GM19099 (cell line): Measurements from ENCODE around the gene NARF.

Source experiments
- POLR2A ChIP-seq: IDR thresholded peaks from 3 replicates; pipeline ENCODE4 v1.6.1; 2011; ENCODE audit warnings: low read depth; ENCODE audit not compliant: insufficient read length; ENCODE audit errors: extremely low read depth

The NARF gene

GRCh38 chr17:82439829-82440365 lies 18.6 kb upstream of the NARF start:
- no peak for TF ChIP-seq POLR2A

- no peak for TF ChIP-seq POLR2A
These were observed 18.0 kb upstream of the NARF start for GRCh38 chr17:82440469-82440981.

GRCh38 chr17:82440991-82441627 lies 17.4 kb upstream of the NARF start:
- no peak for TF ChIP-seq POLR2A

- no peak for TF ChIP-seq POLR2A
These were observed 16.7 kb upstream of the NARF start for GRCh38 chr17:82441691-82442487.

GRCh38 chr17:82442643-82443464 lies 15.7 kb upstream of the NARF start:
- TF ChIP-seq POLR2A, result no peak

- no peak for TF ChIP-seq POLR2A
These were observed 14.9 kb upstream of the NARF start for GRCh38 chr17:82443465-82444283.

GRCh38 chr17:82444284-82444893 lies 14.2 kb upstream of the NARF start:
- TF ChIP-seq POLR2A, result no peak

- no peak for TF ChIP-seq POLR2A
These were observed 13.5 kb upstream of the NARF start for GRCh38 chr17:82444941-82445521.

GRCh38 chr17:82445542-82445941 lies 13.0 kb upstream of the NARF start:
- no peak for TF ChIP-seq POLR2A

- TF ChIP-seq POLR2A, result no peak
These were observed 12.4 kb upstream of the NARF start for GRCh38 chr17:82446124-82446523.

- TF ChIP-seq POLR2A, result no peak
These were observed 11.9 kb upstream of the NARF start for GRCh38 chr17:82446649-82447048.

- no peak for TF ChIP-seq POLR2A
These were observed 10.7 kb upstream of the NARF start for GRCh38 chr17:82447876-82448275.

GRCh38 chr17:82449131-82449882 lies 9.2 kb upstream of the NARF start:
- peak; percentile 90 for TF ChIP-seq POLR2A
